HL-60 (cell line): ENCODE data around the gene CEACAM19.

Experiments used
- CTCF ChIP-seq: IDR thresholded peaks from one replicate; pipeline ENCODE4 v1.5.1; 2011; ENCODE audit warnings: low read length, control low read depth, inconsistent platforms; ENCODE audit not compliant: insufficient read depth
- POLR2AphosphoS5 ChIP-seq: IDR thresholded peaks from 2 replicates; pipeline ENCODE4 v1.6.1; 2012; ENCODE audit warnings: low read depth

- TF ChIP-seq CTCF (no peak), POLR2AphosphoS5 (no peak)
Measured at GRCh38 chr19:44714597-44715169, 43.4 kb downstream of the CEACAM19 start.
